MCF 10A (cell line): ENCODE data around the gene CASK. TPM values are rescaled to one million over a fixed set of nuclear protein-coding genes. Genes with fewer than 3 reads are reported as not detected.

Experiments
- BruUV-seq: library from RNA; stranded (reverse); fragments of 400-500 nt; replicated peaks from 2 replicates; lab custom pipeline; 2021; lab: Mats Ljungman, UMichigan
- CTCF ChIA-PET: fragments of 300-600 bp; sonication (Branson Sonifier 250); formaldehyde crosslinking; extraction: SDS; loops from one replicate; lab custom pipeline; 2021; ENCODE audit warnings: antibody characterized with exemption, inconsistent platforms; lab: Yijun Ruan, JAX
- POLR2A ChIA-PET: fragments of 300-600, 350-650 bp; sonication (Branson Sonifier 250); formaldehyde crosslinking; extraction: SDS; loops from one replicate; lab custom pipeline; 2020; ENCODE audit warnings: antibody characterized with exemption, inconsistent platforms; lab: Yijun Ruan, JAX
- DNase-seq: peaks from one replicate; pipeline ENCODE4 v3.0.0-alpha.2; 2018; ENCODE audit not compliant: unreplicated experiment
- H3K27ac Mint-ChIP-seq: one replicate; pipeline ENCODE4 v1.8.0; 2022; ENCODE audit warnings: mild to moderate bottlenecking, low read depth, mixed read lengths; ENCODE audit not compliant: unreplicated experiment
- H3K27me3 Mint-ChIP-seq: one replicate; pipeline ENCODE4 v1.8.0; 2022; ENCODE audit warnings: mixed read lengths; ENCODE audit not compliant: insufficient read depth, unreplicated experiment
- H3K36me3 Mint-ChIP-seq: one replicate; pipeline ENCODE4 v1.8.0; 2022; ENCODE audit warnings: mild to moderate bottlenecking, moderate library complexity, mixed read lengths; ENCODE audit not compliant: insufficient read depth, unreplicated experiment
- H3K4me1 Mint-ChIP-seq: one replicate; pipeline ENCODE4 v1.8.0; 2022; ENCODE audit warnings: mixed read lengths; ENCODE audit not compliant: insufficient read depth, unreplicated experiment
- H3K4me3 Mint-ChIP-seq: one replicate; pipeline ENCODE4 v1.8.0; 2022; ENCODE audit warnings: mild to moderate bottlenecking, moderate library complexity, mixed read lengths; ENCODE audit not compliant: unreplicated experiment
- H3K9me3 Mint-ChIP-seq: one replicate; pipeline ENCODE4 v1.8.0; 2022; ENCODE audit warnings: mixed read lengths; ENCODE audit not compliant: unreplicated experiment
- CTCF ChIP-seq: fragments of 200-600 bp; IDR thresholded peaks from one replicate; pipeline ENCODE4 v1.8.0; 2022; ENCODE audit warnings: antibody characterized with exemption, mild to moderate bottlenecking; ENCODE audit not compliant: unreplicated experiment
- intact Hi-C: fragments of 100-400 bp; cut with micrococcal nuclease; formaldehyde crosslinking; loops from 2 replicates; pipeline ENCODE4 v1.14.1; 2022
- total RNA-seq: library from RNA; stranded (reverse); gene quantifications from 2 replicates; pipeline ENCODE4 v1.2.3, GENCODE V29; 2022

Gene CASK
- total RNA-seq, 1 experiment from 2014 or later = 34.9 TPM

DNA sequence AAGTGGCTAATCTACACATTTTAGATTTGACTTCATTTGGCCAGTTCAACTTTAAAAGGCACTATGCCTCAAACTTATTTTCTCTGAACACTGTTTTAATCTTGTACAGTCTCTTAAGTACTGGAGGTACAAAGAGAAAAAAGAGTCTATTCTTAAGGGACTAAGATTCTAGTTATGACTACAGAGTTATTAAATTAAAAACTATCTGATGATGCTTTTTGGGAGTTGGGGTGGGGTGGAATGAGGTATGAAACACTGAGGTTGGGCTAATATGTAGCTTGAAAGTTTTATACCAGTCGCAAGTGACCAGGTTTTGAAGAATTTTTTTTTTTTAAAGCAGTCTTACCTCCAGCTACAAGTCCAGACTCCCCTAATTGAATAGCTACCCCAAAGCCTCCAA, 252.3 kb downstream of the CASK start:
- Mint-ChIP-seq H3K4me1 (peaks cover 9% of the 10 kb centered on the region), H3K27ac (no peak overlapping the region), H3K4me3 (no peak overlapping the region), H3K27me3 (peaks cover 61% of the 10 kb centered on the region), H3K36me3 (peaks cover 6% of the 10 kb centered on the region), H3K9me3 (no peaks in the 10 kb centered on the region)
- intact Hi-C loops = no loop called here
- no peak for TF ChIP-seq CTCF
- CTCF ChIA-PET = no interaction called here
- no TSS peak for BruUV-seq
- no peak for DNase-seq
- POLR2A ChIA-PET = no interaction called here

DNA sequence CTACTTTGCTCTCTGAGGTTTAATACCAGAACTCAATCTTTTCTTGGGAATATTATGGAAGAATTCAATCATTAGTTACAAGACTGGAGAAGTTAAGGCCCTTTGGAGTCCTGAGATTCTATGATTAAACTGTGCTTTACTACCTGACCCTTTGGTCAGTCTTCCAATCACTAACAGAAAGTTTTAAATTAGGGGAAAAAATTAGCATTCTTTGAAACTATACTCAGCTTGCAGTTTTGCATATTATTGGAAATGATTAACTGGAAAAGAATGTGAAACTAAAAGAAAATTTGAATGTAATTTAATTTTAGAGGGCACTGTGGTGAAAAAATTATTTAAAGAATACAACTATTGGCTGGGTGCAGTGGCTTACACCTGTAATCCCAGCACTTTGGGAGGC, 253.2 kb downstream of the CASK start:
- Mint-ChIP-seq H3K36me3 (peaks cover 14% of the 10 kb centered on the region), H3K27ac (no peak overlapping the region), H3K27me3 (peaks cover 61% of the 10 kb centered on the region), H3K9me3 (no peaks in the 10 kb centered on the region), H3K4me1 (peaks cover 17% of the 10 kb centered on the region), H3K4me3 (no peak overlapping the region)
- intact Hi-C loops = no loop called here
- DNase-seq = no peak
- TF ChIP-seq CTCF = no peak
- CTCF ChIA-PET = interaction anchor here (0.6 kb wide), 1 partner anchor 416 kb away, joined by 3 read pairs; no protein-coding TSS in a partner anchor
- POLR2A ChIA-PET = no interaction called here
- no TSS peak for BruUV-seq

DNA sequence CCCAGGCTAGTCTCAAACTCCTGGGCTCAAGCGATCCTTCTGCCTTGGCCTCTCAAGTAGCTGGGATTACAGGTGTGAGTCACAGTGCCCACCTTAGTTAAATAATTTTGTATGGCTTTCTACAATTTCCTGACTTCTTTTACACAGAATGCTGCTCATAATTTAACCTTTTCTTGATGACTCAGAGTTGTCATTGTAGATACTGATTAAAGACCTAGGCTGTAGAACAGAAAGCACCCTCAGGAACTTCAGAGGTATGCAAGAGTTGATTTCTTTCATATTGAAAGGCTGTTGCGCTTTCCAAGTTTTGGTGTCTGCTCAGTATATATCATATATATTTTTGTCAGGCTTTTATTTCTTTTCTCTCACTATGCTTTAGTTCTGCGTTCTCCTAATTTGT, 255.7 kb downstream of the CASK start:
- DNase-seq = no peak
- no peak overlapping the region for H3K27ac Mint-ChIP-seq
- H3K4me1 Mint-ChIP-seq = peaks cover 17% of the 10 kb centered on the region
- H3K27me3 Mint-ChIP-seq = peaks cover 45% of the 10 kb centered on the region
- ChIA-PET POLR2A (no interaction called here), CTCF (interaction anchor here (0.6 kb wide), 1 partner anchor 487 kb away, joined by 3 read pairs; no protein-coding TSS in a partner anchor)
- TF ChIP-seq CTCF = no peak
- no peak overlapping the region for H3K4me3 Mint-ChIP-seq
- BruUV-seq = no TSS peak
- H3K9me3 Mint-ChIP-seq = no peaks in the 10 kb centered on the region
- peaks cover 18% of the 10 kb centered on the region for H3K36me3 Mint-ChIP-seq
- intact Hi-C loops = no loop called here

GRCh38 chrX:41666251-41666650, 257.1 kb downstream of the CASK start:
- ChIA-PET POLR2A (interaction anchor here (0.7 kb wide), 1 partner anchor 1135 kb away, joined by 3 read pairs; no protein-coding TSS in a partner anchor), CTCF (interaction anchor here (0.5 to 0.6 kb wide), 2 partner anchors 9 to 91 kb away, joined by 3 to 5 read pairs; no protein-coding TSS in a partner anchor)
- peaks cover 42% of the 10 kb centered on the region for H3K27me3 Mint-ChIP-seq
- no peak for TF ChIP-seq CTCF
- intact Hi-C loops = no loop called here
- no peak for DNase-seq
- H3K36me3 Mint-ChIP-seq = peaks cover 17% of the 10 kb centered on the region
- no TSS peak for BruUV-seq
- peaks cover 17% of the 10 kb centered on the region for H3K4me1 Mint-ChIP-seq
- no peak overlapping the region for H3K4me3 Mint-ChIP-seq
- H3K27ac Mint-ChIP-seq = no peak overlapping the region
- H3K9me3 Mint-ChIP-seq = no peaks in the 10 kb centered on the region
